ENCODE data around the gene SLC38A9. TPM values are rescaled to one million over a fixed set of nuclear protein-coding genes. Genes with fewer than 3 reads are reported as not detected.

Gene SLC38A9
- total and polyA plus RNA-seq, 7 experiments from 2014 or later: 12.2 to 32.6 (median 22.2) TPM

GRCh38 chr5:55580042-55580441 lies 132.1 kb downstream of the SLC38A9 start:
- H3K27ac Mint-ChIP-seq: no peak overlapping the region
- intact Hi-C loops (cut with micrococcal nuclease): no loop called here
- no peaks in the 10 kb centered on the region for H3K9me3 Mint-ChIP-seq
- DNase-seq (no peak), ATAC-seq (no peak)
- Histone ChIP-seq H3K4me3 (ENCODE audit: low read length) (no peak overlapping the region), H3K27ac (ENCODE audit: low read depth, low read length) (no peak overlapping the region), H3K36me3 (ENCODE audit: control insufficient read depth in 2 of 3, insufficient read depth in 3 of 3, low read length in 3 of 3) (no peaks in the 10 kb centered on the region), H3K4me1 (ENCODE audit: control insufficient read depth in 2 of 2, insufficient read depth in 2 of 2, low read length in 2 of 2) (peaks cover 0 to 4% of the 10 kb centered on the region in 2 donors), H3K27me3 (ENCODE audit: control insufficient read depth in 2 of 2, insufficient read depth in 2 of 2, low read length in 2 of 2) (no peaks in the 10 kb centered on the region), H3K9me3 (ENCODE audit: control insufficient read depth in 2 of 3, low read length in 3 of 3) (no peaks in the 10 kb centered on the region)
- POLR2A ChIA-PET: no interaction called here
- peaks cover 0 to 3% (median 0%) of the 10 kb centered on the region in 5 donors for H3K36me3 Mint-ChIP-seq
- CTCF ChIA-PET: no interaction called here
- peaks cover 6 to 57% (median 36%) of the 10 kb centered on the region in 7 donors for H3K4me1 Mint-ChIP-seq
- no peaks in the 10 kb centered on the region for H3K27me3 Mint-ChIP-seq
- no peak overlapping the region for H3K4me3 Mint-ChIP-seq

- no peak overlapping the region for H3K27ac Mint-ChIP-seq
- Histone ChIP-seq H3K9me3 (ENCODE audit: control insufficient read depth in 2 of 3, low read length in 3 of 3) (no peaks in the 10 kb centered on the region), H3K27ac (ENCODE audit: low read depth, low read length) (no peak overlapping the region), H3K4me1 (ENCODE audit: control insufficient read depth in 2 of 2, insufficient read depth in 2 of 2, low read length in 2 of 2) (peaks cover 0 to 4% of the 10 kb centered on the region in 2 donors), H3K4me3 (ENCODE audit: low read length) (no peak overlapping the region), H3K27me3 (ENCODE audit: control insufficient read depth in 2 of 2, insufficient read depth in 2 of 2, low read length in 2 of 2) (no peaks in the 10 kb centered on the region), H3K36me3 (ENCODE audit: control insufficient read depth in 2 of 3, insufficient read depth in 3 of 3, low read length in 3 of 3) (no peaks in the 10 kb centered on the region)
- peaks cover 5 to 54% (median 29%) of the 10 kb centered on the region in 7 donors for H3K4me1 Mint-ChIP-seq
- H3K36me3 Mint-ChIP-seq: peaks cover 0 to 3% (median 0%) of the 10 kb centered on the region in 5 donors
- DNase-seq (no peak), ATAC-seq (no peak)
- no peaks in the 10 kb centered on the region for H3K27me3 Mint-ChIP-seq
- intact Hi-C loops (cut with micrococcal nuclease): no loop called here
- no peaks in the 10 kb centered on the region for H3K9me3 Mint-ChIP-seq
- ChIA-PET POLR2A (no interaction called here), CTCF (interaction anchor here (0.6 kb wide), 1 partner anchor 49 kb away, joined by 3 read pairs; no protein-coding TSS in a partner anchor)
- no peak overlapping the region for H3K4me3 Mint-ChIP-seq
These were observed 133.4 kb downstream of the SLC38A9 start for GRCh38 chr5:55578771-55579170.

- ChIA-PET CTCF (no interaction called here), POLR2A (no interaction called here)
- H3K9me3 ChIP-seq (ENCODE audit: control insufficient read depth in 2 of 3, low read length in 3 of 3): no peaks in the 10 kb centered on the region
- ATAC-seq: no peak
- peaks cover 0 to 3% (median 0%) of the 10 kb centered on the region in 5 donors for H3K36me3 Mint-ChIP-seq
- no peak for DNase-seq
- H3K9me3 Mint-ChIP-seq: no peaks in the 10 kb centered on the region
- peaks cover 0 to 45% (median 18%) of the 10 kb centered on the region in 7 donors for H3K4me1 Mint-ChIP-seq
- H3K4me1 ChIP-seq (ENCODE audit: control insufficient read depth in 2 of 2, insufficient read depth in 2 of 2, low read length in 2 of 2): peaks cover 0 to 4% of the 10 kb centered on the region in 2 donors
- H3K27me3 Mint-ChIP-seq: no peaks in the 10 kb centered on the region
- no peaks in the 10 kb centered on the region for H3K27me3 ChIP-seq (ENCODE audit: control insufficient read depth in 2 of 2, insufficient read depth in 2 of 2, low read length in 2 of 2)
- H3K36me3 ChIP-seq (ENCODE audit: control insufficient read depth in 2 of 3, insufficient read depth in 3 of 3, low read length in 3 of 3): no peaks in the 10 kb centered on the region
- H3K4me3 Mint-ChIP-seq: no peak overlapping the region
- no peak overlapping the region for H3K27ac ChIP-seq (ENCODE audit: low read depth, low read length)
- H3K4me3 ChIP-seq (ENCODE audit: low read length): no peak overlapping the region
- H3K27ac Mint-ChIP-seq: no peak overlapping the region
- intact Hi-C loops (cut with micrococcal nuclease): no loop called here
These were observed 134.6 kb downstream of the SLC38A9 start for GRCh38 chr5:55577353-55578060.

- H3K27ac ChIP-seq (ENCODE audit: low read depth, low read length): no peak overlapping the region
- no peaks in the 10 kb centered on the region for H3K27me3 ChIP-seq (ENCODE audit: control insufficient read depth in 2 of 2, insufficient read depth in 2 of 2, low read length in 2 of 2)
- ChIA-PET POLR2A (no interaction called here), CTCF (no interaction called here)
- no peak overlapping the region for H3K4me3 Mint-ChIP-seq
- ATAC-seq (no peak), DNase-seq (no peak)
- H3K4me3 ChIP-seq (ENCODE audit: low read length): no peak overlapping the region
- intact Hi-C loops (cut with micrococcal nuclease): no loop called here
- no peak overlapping the region for H3K27ac Mint-ChIP-seq
- peaks cover 0 to 42% (median 18%) of the 10 kb centered on the region in 7 donors for H3K4me1 Mint-ChIP-seq
- H3K9me3 Mint-ChIP-seq: no peaks in the 10 kb centered on the region
- no peaks in the 10 kb centered on the region for H3K9me3 ChIP-seq (ENCODE audit: control insufficient read depth in 2 of 3, low read length in 3 of 3)
- H3K4me1 ChIP-seq (ENCODE audit: control insufficient read depth in 2 of 2, insufficient read depth in 2 of 2, low read length in 2 of 2): peaks cover 0 to 2% of the 10 kb centered on the region in 2 donors
- no peaks in the 10 kb centered on the region for H3K36me3 ChIP-seq (ENCODE audit: control insufficient read depth in 2 of 3, insufficient read depth in 3 of 3, low read length in 3 of 3)
- peaks cover 0 to 3% (median 0%) of the 10 kb centered on the region in 5 donors for H3K36me3 Mint-ChIP-seq
- no peaks in the 10 kb centered on the region for H3K27me3 Mint-ChIP-seq
These were observed 135.5 kb downstream of the SLC38A9 start for GRCh38 chr5:55576661-55577060.

Other genes starting within 250 kb of the SLC38A9 start
- 10 to 100 TPM in 2 of 5 experiments, 1 to 10 TPM in 3; 8.0 to 31.3 (median 8.4) TPM for gene PLPP1, start 177.4 kb downstream of the SLC38A9 start, total RNA-seq
- 10 to 100 TPM; 20.3 to 24.3 TPM for gene PLPP1, start 177.4 kb downstream of the SLC38A9 start, polyA plus RNA-seq
- under 1 TPM in 1 of 5 experiments, not detected in 4; 0.92 TPM for gene DDX4, start 25.7 kb upstream of the SLC38A9 start, total RNA-seq
- not detected for gene DDX4, start 25.7 kb upstream of the SLC38A9 start, polyA plus RNA-seq
- gene IL31RA, start 139.0 kb upstream of the SLC38A9 start, total RNA-seq: 1 to 10 TPM in 1 of 5 experiments, under 1 TPM in 1, not detected in 3; 0.39 to 1.5 TPM
- not detected for gene IL31RA, start 139.0 kb upstream of the SLC38A9 start, polyA plus RNA-seq

Data from naive thymus-derived CD4-positive, alpha-beta T cell (primary cell).